ENCODE data around the gene OR6X1. TPM values are rescaled to one million over a fixed set of nuclear protein-coding genes. Genes with fewer than 3 reads are reported as not detected.
A peak's percentile ranks its signal among the peaks of the same experiment; 100 is the strongest.

Gene OR6X1
- total and polyA plus RNA-seq, 2 experiments from 2014 or later = not detected

DNA sequence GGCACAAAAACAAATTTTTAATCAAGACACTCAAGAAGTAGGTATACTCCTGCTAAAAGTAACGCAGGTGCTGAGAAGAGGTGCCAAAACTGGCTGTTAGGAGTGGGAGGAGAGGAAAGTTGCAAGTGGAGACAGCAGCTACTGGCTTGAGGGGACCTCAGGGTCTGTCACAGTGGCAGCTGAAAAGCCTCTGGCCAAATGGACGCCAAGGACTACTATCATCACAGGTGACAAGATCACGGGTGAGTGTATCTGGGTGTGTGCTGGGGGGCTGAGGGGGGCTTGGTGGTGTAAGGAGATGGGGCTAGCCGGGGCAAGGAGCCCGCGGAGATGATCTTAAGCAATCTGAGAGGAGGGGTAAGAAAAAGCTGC, 13.5 kb downstream of the OR6X1 start:
- H3K79me2 ChIP-seq (replicated peaks; ENCODE audit: insufficient read depth) = peaks cover 54% of the 10 kb centered on the region
- peaks cover 26% of the 10 kb centered on the region for H3K9me3 Mint-ChIP-seq
- no peak for DNase-seq (ENCODE audit: low spot score)
- 0 out of 2 replicates have a peak, but pooled peaks cover 4% of the 10 kb centered on the region for H3F3A ChIP-seq (replicated peaks; ENCODE audit: low read depth)
- H4K20me1 ChIP-seq (replicated peaks; ENCODE audit: insufficient read depth) = peaks cover 14% of the 10 kb centered on the region
- peak overlapping the region; percentile 86 for H3K4me2 ChIP-seq
- TF ChIP-seq, protein P1, sequence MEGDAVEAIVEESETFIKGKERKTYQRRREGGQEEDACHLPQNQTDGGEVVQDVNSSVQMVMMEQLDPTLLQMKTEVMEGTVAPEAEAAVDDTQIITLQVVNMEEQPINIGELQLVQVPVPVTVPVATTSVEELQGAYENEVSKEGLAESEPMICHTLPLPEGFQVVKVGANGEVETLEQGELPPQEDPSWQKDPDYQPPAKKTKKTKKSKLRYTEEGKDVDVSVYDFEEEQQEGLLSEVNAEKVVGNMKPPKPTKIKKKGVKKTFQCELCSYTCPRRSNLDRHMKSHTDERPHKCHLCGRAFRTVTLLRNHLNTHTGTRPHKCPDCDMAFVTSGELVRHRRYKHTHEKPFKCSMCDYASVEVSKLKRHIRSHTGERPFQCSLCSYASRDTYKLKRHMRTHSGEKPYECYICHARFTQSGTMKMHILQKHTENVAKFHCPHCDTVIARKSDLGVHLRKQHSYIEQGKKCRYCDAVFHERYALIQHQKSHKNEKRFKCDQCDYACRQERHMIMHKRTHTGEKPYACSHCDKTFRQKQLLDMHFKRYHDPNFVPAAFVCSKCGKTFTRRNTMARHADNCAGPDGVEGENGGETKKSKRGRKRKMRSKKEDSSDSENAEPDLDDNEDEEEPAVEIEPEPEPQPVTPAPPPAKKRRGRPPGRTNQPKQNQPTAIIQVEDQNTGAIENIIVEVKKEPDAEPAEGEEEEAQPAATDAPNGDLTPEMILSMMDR (conservative IDR thresholded peaks at IDR 0.05; ENCODE audit: low read depth in 2 of 2) = no peak
- TF ChIP-seq, protein P2, sequence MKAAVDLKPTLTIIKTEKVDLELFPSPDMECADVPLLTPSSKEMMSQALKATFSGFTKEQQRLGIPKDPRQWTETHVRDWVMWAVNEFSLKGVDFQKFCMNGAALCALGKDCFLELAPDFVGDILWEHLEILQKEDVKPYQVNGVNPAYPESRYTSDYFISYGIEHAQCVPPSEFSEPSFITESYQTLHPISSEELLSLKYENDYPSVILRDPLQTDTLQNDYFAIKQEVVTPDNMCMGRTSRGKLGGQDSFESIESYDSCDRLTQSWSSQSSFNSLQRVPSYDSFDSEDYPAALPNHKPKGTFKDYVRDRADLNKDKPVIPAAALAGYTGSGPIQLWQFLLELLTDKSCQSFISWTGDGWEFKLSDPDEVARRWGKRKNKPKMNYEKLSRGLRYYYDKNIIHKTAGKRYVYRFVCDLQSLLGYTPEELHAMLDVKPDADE (IDR thresholded peaks at IDR 0.05) = no peak
- TF ChIP-seq CREB1 (CRISPR knock-in tag; IDR thresholded peaks at IDR 0.05; ENCODE audit: low read depth) (no peak), POLR2AphosphoS5 (IDR thresholded peaks at IDR 0.05; ENCODE audit: low read depth) (no peak), STAT1 (IDR thresholded peaks at IDR 0.05; ENCODE audit: unreplicated experiment) (no peak), ZNF331 (CRISPR knock-in tag; IDR thresholded peaks at IDR 0.05; ENCODE audit: low read depth) (no peak), JUNB (IDR thresholded peaks at IDR 0.05; ENCODE audit: unreplicated experiment) (no peak), ZNF114 (CRISPR knock-in tag; IDR thresholded peaks at IDR 0.05) (no peak), NANOG (IDR thresholded peaks at IDR 0.05; ENCODE audit: borderline replicate concordance) (no peak), EZH2phosphoT487 (IDR thresholded peaks at IDR 0.05; ENCODE audit: unreplicated experiment) (no peak), EZH2 (IDR thresholded peaks at IDR 0.05; ENCODE audit: low read depth, unreplicated experiment) (no peak)
- TF ChIP-seq, protein P3, sequence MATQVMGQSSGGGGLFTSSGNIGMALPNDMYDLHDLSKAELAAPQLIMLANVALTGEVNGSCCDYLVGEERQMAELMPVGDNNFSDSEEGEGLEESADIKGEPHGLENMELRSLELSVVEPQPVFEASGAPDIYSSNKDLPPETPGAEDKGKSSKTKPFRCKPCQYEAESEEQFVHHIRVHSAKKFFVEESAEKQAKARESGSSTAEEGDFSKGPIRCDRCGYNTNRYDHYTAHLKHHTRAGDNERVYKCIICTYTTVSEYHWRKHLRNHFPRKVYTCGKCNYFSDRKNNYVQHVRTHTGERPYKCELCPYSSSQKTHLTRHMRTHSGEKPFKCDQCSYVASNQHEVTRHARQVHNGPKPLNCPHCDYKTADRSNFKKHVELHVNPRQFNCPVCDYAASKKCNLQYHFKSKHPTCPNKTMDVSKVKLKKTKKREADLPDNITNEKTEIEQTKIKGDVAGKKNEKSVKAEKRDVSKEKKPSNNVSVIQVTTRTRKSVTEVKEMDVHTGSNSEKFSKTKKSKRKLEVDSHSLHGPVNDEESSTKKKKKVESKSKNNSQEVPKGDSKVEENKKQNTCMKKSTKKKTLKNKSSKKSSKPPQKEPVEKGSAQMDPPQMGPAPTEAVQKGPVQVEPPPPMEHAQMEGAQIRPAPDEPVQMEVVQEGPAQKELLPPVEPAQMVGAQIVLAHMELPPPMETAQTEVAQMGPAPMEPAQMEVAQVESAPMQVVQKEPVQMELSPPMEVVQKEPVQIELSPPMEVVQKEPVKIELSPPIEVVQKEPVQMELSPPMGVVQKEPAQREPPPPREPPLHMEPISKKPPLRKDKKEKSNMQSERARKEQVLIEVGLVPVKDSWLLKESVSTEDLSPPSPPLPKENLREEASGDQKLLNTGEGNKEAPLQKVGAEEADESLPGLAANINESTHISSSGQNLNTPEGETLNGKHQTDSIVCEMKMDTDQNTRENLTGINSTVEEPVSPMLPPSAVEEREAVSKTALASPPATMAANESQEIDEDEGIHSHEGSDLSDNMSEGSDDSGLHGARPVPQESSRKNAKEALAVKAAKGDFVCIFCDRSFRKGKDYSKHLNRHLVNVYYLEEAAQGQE (IDR thresholded peaks at IDR 0.05; ENCODE audit: unreplicated experiment) = no peak
- TF ChIP-seq, protein P4, sequence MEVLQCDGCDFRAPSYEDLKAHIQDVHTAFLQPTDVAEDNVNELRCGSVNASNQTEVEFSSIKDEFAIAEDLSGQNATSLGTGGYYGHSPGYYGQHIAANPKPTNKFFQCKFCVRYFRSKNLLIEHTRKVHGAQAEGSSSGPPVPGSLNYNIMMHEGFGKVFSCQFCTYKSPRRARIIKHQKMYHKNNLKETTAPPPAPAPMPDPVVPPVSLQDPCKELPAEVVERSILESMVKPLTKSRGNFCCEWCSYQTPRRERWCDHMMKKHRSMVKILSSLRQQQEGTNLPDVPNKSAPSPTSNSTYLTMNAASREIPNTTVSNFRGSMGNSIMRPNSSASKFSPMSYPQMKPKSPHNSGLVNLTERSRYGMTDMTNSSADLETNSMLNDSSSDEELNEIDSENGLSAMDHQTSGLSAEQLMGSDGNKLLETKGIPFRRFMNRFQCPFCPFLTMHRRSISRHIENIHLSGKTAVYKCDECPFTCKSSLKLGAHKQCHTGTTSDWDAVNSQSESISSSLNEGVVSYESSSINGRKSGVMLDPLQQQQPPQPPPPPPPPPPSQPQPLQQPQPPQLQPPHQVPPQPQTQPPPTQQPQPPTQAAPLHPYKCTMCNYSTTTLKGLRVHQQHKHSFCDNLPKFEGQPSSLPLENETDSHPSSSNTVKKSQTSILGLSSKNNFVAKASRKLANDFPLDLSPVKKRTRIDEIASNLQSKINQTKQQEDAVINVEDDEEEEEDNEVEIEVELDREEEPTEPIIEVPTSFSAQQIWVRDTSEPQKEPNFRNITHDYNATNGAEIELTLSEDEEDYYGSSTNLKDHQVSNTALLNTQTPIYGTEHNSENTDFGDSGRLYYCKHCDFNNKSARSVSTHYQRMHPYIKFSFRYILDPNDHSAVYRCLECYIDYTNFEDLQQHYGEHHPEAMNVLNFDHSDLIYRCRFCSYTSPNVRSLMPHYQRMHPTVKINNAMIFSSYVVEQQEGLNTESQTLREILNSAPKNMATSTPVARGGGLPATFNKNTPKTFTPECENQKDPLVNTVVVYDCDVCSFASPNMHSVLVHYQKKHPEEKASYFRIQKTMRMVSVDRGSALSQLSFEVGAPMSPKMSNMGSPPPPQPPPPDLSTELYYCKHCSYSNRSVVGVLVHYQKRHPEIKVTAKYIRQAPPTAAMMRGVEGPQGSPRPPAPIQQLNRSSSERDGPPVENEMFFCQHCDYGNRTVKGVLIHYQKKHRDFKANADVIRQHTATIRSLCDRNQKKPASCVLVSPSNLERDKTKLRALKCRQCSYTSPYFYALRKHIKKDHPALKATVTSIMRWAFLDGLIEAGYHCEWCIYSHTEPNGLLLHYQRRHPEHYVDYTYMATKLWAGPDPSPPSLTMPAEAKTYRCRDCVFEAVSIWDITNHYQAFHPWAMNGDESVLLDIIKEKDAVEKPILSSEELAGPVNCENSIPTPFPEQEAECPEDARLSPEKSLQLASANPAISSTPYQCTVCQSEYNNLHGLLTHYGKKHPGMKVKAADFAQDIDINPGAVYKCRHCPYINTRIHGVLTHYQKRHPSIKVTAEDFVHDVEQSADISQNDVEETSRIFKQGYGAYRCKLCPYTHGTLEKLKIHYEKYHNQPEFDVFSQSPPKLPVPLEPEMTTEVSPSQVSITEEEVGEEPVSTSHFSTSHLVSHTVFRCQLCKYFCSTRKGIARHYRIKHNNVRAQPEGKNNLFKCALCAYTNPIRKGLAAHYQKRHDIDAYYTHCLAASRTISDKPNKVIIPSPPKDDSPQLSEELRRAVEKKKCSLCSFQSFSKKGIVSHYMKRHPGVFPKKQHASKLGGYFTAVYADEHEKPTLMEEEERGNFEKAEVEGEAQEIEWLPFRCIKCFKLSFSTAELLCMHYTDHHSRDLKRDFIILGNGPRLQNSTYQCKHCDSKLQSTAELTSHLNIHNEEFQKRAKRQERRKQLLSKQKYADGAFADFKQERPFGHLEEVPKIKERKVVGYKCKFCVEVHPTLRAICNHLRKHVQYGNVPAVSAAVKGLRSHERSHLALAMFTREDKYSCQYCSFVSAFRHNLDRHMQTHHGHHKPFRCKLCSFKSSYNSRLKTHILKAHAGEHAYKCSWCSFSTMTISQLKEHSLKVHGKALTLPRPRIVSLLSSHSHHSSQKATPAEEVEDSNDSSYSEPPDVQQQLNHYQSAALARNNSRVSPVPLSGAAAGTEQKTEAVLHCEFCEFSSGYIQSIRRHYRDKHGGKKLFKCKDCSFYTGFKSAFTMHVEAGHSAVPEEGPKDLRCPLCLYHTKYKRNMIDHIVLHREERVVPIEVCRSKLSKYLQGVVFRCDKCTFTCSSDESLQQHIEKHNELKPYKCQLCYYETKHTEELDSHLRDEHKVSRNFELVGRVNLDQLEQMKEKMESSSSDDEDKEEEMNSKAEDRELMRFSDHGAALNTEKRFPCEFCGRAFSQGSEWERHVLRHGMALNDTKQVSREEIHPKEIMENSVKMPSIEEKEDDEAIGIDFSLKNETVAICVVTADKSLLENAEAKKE (CRISPR knock-in tag; IDR thresholded peaks at IDR 0.05) = no peak
- peak overlapping the region; percentile 95 for H3K27ac Mint-ChIP-seq
- ATAC-seq = no peak
- H3K4me1 Mint-ChIP-seq = peaks cover 44% of the 10 kb centered on the region
- H3K4me3 Mint-ChIP-seq = peak overlapping the region; percentile 84
- H3K27me3 Mint-ChIP-seq (ENCODE audit: insufficient read depth, low read depth, poor library complexity) = peaks cover 13% of the 10 kb centered on the region
- no peaks in the 10 kb centered on the region for H3K27me3 ChIP-seq (ENCODE audit: insufficient read depth)
- peak overlapping the region; percentile 61 for H3K4me3 ChIP-seq
- peaks cover 3% of the 10 kb centered on the region; the same call in 1 of the 2 replicates for H3K9me2 ChIP-seq (ENCODE audit: insufficient read depth)
- H3K36me3 ChIP-seq (ENCODE audit: insufficient read depth) = peaks cover 29% of the 10 kb centered on the region
- no peaks in the 10 kb centered on the region; the same call in 1 of the 3 replicates for H3K36me3 Mint-ChIP-seq (ENCODE audit: low read depth)
- no peak overlapping the region for H2AFZ ChIP-seq
- H3K4me1 ChIP-seq (ENCODE audit: insufficient read depth) = peaks cover 39% of the 10 kb centered on the region
- no peak overlapping the region for H3K27ac ChIP-seq (ENCODE audit: low read depth)

Data from GM23338 (cell line).